ENCODE data around the gene FOXP3. TPM values are rescaled to one million over a fixed set of nuclear protein-coding genes. Genes with fewer than 3 reads are reported as not detected.

Gene FOXP3
- total RNA-seq, 1 experiment from 2014 or later, result 0.26 TPM

GRCh38 chrX:49206543-49206942, 58.0 kb downstream of the FOXP3 start:
- no peak for ATAC-seq
- Histone ChIP-seq H3K4me3 (ENCODE audit: low read depth in 2 of 2, low read length in 2 of 2) (no peak overlapping the region), H3K27me3 (ENCODE audit: control insufficient read depth, insufficient read depth, low read length) (no peaks in the 10 kb centered on the region), H3K9me3 (ENCODE audit: control insufficient read depth, insufficient read depth, low read depth, low read length) (no peaks in the 10 kb centered on the region), H3K4me1 (ENCODE audit: control insufficient read depth, insufficient read depth, low read length) (no peaks in the 10 kb centered on the region), H3K27ac (ENCODE audit: low read length) (no peak overlapping the region), H3K36me3 (ENCODE audit: control insufficient read depth, insufficient read depth, low read length) (no peaks in the 10 kb centered on the region)
- TF ChIP-seq POLR2AphosphoS5 (IDR thresholded peaks at IDR 0.05; ENCODE audit: low read depth, low read length) (no peak), TCF7L2 (IDR thresholded peaks at IDR 0.05; ENCODE audit: low read depth, low read length) (no peak), REST (IDR thresholded peaks at IDR 0.05; ENCODE audit: insufficient read depth in 1 of 2, low read depth in 2 of 2, low read length in 1 of 2) (no peak)
- in situ Hi-C loops (cut with HindIII; ENCODE audit: low pct_unique_long_range_greater_than_20kb, low sequenced_read_pairs) (no loop called here), intact Hi-C loops (cut with micrococcal nuclease; ENCODE audit: unreplicated experiment) (no loop called here)
- no peak for DNase-seq (ENCODE audit: low read depth, low spot score)
- ChIA-PET CTCF (no interaction called here), POLR2A (interaction anchor here (0.7 kb wide), 1 partner anchor 420 kb away, joined by 3 read pairs; no protein-coding TSS in a partner anchor)
- BruUV-seq (replicated peaks), result no TSS peak

GRCh38 chrX:49205443-49205842, 59.1 kb downstream of the FOXP3 start:
- intact Hi-C loops (cut with micrococcal nuclease; ENCODE audit: unreplicated experiment) (no loop called here), in situ Hi-C loops (cut with HindIII; ENCODE audit: low pct_unique_long_range_greater_than_20kb, low sequenced_read_pairs) (no loop called here)
- POLR2A ChIA-PET, result no interaction called here
- no peaks in the 10 kb centered on the region for H3K27me3 ChIP-seq (ENCODE audit: control insufficient read depth, insufficient read depth, low read length)
- no peak overlapping the region for H3K27ac ChIP-seq (ENCODE audit: low read length)
- H3K9me3 ChIP-seq (ENCODE audit: control insufficient read depth, insufficient read depth, low read depth, low read length), result no peaks in the 10 kb centered on the region
- no peak overlapping the region for H3K4me3 ChIP-seq (ENCODE audit: low read depth in 2 of 2, low read length in 2 of 2)
- H3K4me1 ChIP-seq (ENCODE audit: control insufficient read depth, insufficient read depth, low read length), result no peaks in the 10 kb centered on the region
- DNase-seq (ENCODE audit: low read depth, low spot score) (no peak), ATAC-seq (no peak)
- no peak for TF ChIP-seq CTCF (IDR thresholded peaks at IDR 0.05)
- TF ChIP-seq POLR2AphosphoS5 (IDR thresholded peaks at IDR 0.05; ENCODE audit: low read depth, low read length), result no peak
- no peak for TF ChIP-seq REST (IDR thresholded peaks at IDR 0.05; ENCODE audit: insufficient read depth in 1 of 2, low read depth in 2 of 2, low read length in 1 of 2)
- no peak for TF ChIP-seq TCF7L2 (IDR thresholded peaks at IDR 0.05; ENCODE audit: low read depth, low read length)
- no peak for TF ChIP-seq SIN3A (IDR thresholded peaks at IDR 0.05; ENCODE audit: borderline replicate concordance, insufficient read depth, low read depth, low read length)
- no peaks in the 10 kb centered on the region for H3K36me3 ChIP-seq (ENCODE audit: control insufficient read depth, insufficient read depth, low read length)
- CTCF ChIA-PET, result no interaction called here
- BruUV-seq (replicated peaks), result no TSS peak
